ENCODE data around the gene RPS27. TPM values are rescaled to one million over a fixed set of nuclear protein-coding genes. Genes with fewer than 3 reads are reported as not detected.

Gene RPS27
- total RNA-seq, 1 experiment from 2014 or later, result 3,620 TPM

DNA sequence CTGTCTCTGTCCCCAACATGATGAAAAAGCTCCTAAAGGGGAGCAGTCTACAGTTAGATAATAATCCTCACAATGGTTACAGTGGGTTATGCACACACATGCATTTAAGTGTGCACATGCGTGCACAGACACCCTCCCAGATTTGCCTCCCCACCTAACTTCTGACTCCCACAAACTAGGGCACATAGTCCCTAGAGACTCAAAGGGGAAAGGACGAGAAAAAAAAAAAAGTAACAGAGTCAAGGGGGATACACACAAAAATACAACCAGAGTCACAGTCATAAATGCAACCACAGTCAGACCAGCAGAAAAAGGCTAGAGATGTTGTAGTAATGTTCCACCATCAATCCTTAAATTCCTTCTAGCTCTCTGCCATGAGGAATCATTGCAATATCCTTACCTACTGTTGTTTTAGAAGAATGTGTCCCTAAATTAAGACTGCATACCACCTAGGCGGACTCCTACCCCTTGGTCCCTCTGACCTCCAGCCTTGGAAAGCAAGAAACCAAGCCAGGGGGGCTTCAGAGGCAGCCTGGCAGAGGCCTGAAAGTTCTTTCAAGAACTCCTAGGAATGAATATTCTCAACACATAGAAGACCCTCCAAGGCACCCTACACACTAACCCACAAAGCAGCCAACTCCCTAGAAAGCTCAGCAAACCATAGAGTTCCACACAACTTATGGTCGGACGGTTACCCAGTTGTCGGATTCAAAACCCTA, 33.4 kb upstream of the RPS27 start:
- Histone ChIP-seq H3K9me3 (replicated peaks) (no peaks in the 10 kb centered on the region), H3K27ac (no peak overlapping the region; the same call in 1 of the 2 replicates), H3K4me3 (peak overlapping the region; percentile 81), H3K36me3 (peaks cover 9% of the 10 kb centered on the region; the same call in 1 of the 2 replicates), H3K4me1 (peaks cover 2% of the 10 kb centered on the region; the same call in 1 of the 2 replicates), H3K27me3 (no peaks in the 10 kb centered on the region)
- DNase-seq, result no peak

DNA sequence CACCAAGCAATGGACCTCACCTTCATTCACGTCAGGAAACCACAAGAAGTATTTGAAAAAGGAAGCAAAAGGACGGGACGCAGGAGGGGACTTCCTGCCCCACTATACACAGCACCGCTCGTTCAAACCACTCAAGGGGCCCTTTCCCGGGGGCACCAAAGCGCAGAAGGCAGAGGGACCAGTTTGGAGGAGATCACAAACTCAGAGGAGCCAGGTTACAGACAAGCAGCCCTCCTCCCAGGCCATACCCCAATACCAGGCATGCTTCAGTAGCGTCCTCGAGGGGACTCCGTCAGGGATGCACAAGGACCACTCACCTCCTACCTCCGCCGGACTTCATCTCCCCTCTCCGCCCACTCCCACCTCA, 32.8 kb upstream of the RPS27 start:
- Histone ChIP-seq H3K27me3 (no peaks in the 10 kb centered on the region), H3K27ac (peak overlapping the region; percentile 34; the same call in 1 of the 2 replicates), H3K4me1 (peaks cover 2% of the 10 kb centered on the region; the same call in 1 of the 2 replicates), H3K4me3 (peak overlapping the region; percentile 81), H3K36me3 (peaks cover 5% of the 10 kb centered on the region; the same call in 1 of the 2 replicates), H3K9me3 (replicated peaks) (no peaks in the 10 kb centered on the region)
- peak in 1 of 2 experiments; percentile 29 for DNase-seq

DNA sequence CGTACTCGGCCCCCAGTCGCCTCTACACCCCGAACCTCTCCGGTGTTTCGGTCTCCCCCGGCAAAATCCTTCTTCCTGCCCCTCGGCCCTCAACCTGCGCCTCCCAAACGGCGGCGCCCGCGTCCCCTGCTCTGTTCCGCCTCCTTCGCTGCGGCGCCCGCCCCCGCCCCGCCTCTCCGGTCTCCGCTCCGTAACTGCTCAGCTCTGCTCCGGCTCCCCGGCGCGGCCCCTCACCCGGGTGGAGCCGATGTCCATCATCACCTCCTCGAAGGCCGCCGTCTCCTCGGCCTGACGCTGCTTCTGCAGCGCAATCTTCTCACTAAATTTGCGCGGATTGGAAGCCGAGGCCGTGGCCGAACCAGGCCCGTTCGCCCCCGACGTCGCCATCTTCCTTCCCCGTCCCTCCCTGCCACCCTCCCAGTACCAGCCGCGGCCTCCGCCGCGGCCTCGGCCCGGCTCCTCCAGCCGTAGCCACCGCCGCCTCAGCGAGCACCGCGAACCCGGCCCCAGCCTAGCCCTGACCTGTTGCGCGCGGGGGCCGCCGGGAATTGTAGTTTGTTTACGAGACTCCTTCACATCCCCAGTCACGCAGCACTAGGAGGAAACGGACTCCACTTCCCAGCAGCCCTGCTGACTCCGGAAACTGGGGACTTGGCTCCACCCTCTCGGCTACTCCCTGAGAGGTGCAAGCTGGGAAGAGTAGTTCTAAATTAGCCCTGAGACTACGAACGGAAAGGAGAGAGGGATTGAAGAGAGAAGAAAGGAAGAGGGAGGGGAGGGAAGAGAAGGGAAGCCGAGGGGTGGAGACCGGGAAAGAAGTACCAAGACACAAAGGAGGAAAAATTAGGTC, 32.2 kb upstream of the RPS27 start, which contains the start of gene CRTC2:
Gene CRTC2 (minus strand): TSS at position 502 of the 850 bp plus-strand sequence. CDS start 115 bp downstream, at position 387.
- H3K36me3 ChIP-seq, result no peaks in the 10 kb centered on the region
- H3K27ac ChIP-seq, result peak within 1 kb of the TSS; percentile 34
- no peaks in the 10 kb centered on the region for H3K27me3 ChIP-seq
- H3K9me3 ChIP-seq (replicated peaks), result no peaks in the 10 kb centered on the region
- peak; percentile 98 for DNase-seq
- H3K4me3 ChIP-seq, result peak within 1 kb of the TSS; percentile 81
- peaks cover 2% of the 10 kb centered on the region; the same call in 1 of the 2 replicates for H3K4me1 ChIP-seq

DNA sequence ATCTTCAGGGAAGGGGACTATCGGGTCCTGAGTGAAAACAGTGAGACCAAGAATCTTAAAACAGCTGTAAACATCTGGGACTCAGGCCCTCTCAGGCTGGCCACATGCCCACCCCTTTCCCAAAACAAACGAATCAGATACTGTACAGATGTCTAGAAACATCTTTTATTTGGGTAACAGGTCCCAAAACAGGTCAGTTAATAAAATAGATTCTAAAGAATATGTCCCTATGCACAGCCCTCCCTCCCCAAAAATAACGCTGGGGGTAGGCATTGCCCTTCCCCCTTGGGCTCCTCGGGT, 31.7 kb upstream of the RPS27 start:
- no peaks in the 10 kb centered on the region for H3K9me3 ChIP-seq (replicated peaks)
- H3K27me3 ChIP-seq, result no peaks in the 10 kb centered on the region
- H3K4me1 ChIP-seq, result peaks cover 2% of the 10 kb centered on the region; the same call in 1 of the 2 replicates
- H3K27ac ChIP-seq, result no peak overlapping the region
- no peaks in the 10 kb centered on the region for H3K36me3 ChIP-seq
- H3K4me3 ChIP-seq, result peak overlapping the region; percentile 81; the same call in 1 of the 2 replicates
- no peak for DNase-seq

DNA sequence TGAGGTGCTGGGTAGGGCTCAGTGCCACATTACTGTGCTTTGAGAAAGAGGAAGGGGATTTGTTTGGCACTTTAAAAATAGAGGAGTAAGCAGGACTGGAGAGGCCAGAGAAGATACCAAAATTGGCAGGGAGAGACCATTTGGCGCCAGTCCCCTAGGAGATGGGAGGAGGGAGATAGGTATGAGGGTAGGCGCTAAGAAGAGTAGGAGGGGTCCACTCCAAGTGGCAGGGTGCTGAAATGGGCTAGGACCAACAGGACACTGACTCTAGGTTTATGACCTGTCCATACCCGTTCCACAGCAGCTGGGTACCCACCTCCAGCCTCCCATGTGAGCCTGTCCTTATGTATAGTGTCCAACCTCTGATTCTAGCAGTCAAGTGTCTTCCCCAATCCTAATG, 31.1 kb upstream of the RPS27 start:
- H3K4me3 ChIP-seq, result no peak overlapping the region
- H3K4me1 ChIP-seq, result peaks cover 2% of the 10 kb centered on the region; the same call in 1 of the 2 replicates
- no peaks in the 10 kb centered on the region for H3K36me3 ChIP-seq
- no peaks in the 10 kb centered on the region for H3K9me3 ChIP-seq (replicated peaks)
- no peak overlapping the region for H3K27ac ChIP-seq
- H3K27me3 ChIP-seq, result no peaks in the 10 kb centered on the region
- DNase-seq, result no peak

DNA sequence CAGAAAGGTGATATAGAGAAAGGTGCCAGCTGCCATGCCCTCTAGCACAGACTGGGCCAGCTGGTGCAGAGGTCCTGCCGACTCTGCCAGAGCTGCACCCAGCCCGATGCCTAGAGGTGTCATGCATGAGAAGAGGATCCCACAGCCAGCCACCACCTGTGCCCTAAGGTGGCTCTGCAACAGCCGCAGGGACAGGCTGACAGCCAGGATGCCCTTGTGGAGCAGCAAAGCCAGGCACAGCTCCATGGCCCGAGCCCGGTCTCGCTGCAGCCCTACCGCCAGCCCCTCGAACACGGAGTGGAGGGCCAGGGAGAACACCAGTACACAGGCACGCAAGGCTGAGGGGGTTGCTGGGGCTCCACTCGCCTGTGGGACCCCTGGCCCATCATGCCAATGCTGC, 30.4 kb upstream of the RPS27 start:
- Histone ChIP-seq H3K27me3 (no peaks in the 10 kb centered on the region), H3K4me1 (peaks cover 2% of the 10 kb centered on the region; the same call in 1 of the 2 replicates), H3K4me3 (no peak overlapping the region), H3K9me3 (replicated peaks) (no peaks in the 10 kb centered on the region), H3K36me3 (no peaks in the 10 kb centered on the region), H3K27ac (no peak overlapping the region)
- DNase-seq, result no peak

DNA sequence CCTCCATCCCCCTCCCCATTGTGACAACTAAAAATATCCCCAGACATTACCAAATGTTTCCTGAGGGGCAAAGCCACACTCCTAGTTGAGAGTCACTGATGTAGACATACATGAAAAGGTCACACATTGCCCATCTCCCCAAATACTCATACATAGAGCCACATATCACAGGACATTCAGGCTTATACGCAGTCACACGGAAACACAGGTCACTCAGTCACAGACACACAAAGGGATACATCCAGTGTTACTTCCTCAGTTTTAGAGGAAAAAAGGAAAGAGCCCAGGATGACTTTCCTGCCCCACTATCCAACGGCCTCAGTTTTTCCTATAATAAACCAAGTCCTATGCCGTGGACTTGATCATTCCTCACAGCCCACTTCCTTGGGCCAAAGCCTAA, 29.1 kb upstream of the RPS27 start:
- H3K9me3 ChIP-seq (replicated peaks), result no peaks in the 10 kb centered on the region
- H3K4me1 ChIP-seq, result peaks cover 2% of the 10 kb centered on the region; the same call in 1 of the 2 replicates
- no peak for DNase-seq
- no peak overlapping the region for H3K27ac ChIP-seq
- H3K36me3 ChIP-seq, result no peaks in the 10 kb centered on the region
- H3K27me3 ChIP-seq, result no peaks in the 10 kb centered on the region
- no peak overlapping the region for H3K4me3 ChIP-seq

DNA sequence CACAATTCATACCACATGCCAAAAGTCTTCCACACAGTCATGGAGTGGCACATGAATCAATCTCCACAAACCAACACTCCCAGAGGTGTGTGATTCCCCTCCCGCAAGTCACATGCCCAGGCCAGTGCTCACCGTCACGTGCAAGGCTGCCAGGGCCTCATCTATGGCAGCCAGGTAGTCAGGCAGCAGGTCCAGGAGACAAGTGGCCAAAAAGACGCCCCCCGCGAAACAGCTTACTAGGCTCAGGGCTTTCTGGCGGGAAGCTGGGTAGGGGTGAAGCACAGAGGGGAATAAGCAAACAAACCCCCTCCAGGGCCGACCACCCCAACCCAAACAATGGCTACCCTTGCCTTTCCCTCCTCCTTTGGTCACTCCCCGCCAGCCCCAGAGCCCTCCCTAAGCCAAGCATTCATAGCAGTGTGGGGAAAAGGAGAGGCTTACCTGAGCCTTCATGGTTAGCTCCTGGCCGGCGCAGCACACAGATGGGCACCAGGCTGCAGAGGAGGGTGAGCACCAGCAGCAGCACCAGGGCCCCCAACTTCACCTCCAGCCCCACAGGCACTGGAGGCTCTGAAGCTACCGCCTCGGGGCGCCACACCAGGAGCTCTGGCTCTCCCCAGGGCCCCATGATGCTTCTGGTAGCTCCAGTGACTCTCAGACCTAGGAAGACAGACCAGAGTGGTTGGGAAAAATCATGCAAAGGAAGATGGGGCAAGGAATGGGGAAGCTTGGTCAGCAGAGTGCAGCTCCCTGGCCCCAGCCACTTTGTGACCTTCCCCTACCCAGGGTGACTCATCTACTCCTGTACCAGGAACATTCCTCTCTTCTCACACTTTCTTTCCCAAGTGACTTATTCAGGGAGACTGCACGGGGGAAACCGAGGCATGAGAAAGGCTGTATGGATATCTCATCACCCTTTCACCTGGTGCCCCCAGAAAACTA, 28.2 kb upstream of the RPS27 start:
- Histone ChIP-seq H3K36me3 (no peaks in the 10 kb centered on the region), H3K27ac (peak overlapping the region; percentile 61), H3K27me3 (no peaks in the 10 kb centered on the region), H3K9me3 (replicated peaks) (no peaks in the 10 kb centered on the region), H3K4me1 (no peaks in the 10 kb centered on the region; the same call in 1 of the 2 replicates), H3K4me3 (peak overlapping the region; percentile 85)
- peak in 1 of 2 experiments; percentile 18 for DNase-seq

DNA sequence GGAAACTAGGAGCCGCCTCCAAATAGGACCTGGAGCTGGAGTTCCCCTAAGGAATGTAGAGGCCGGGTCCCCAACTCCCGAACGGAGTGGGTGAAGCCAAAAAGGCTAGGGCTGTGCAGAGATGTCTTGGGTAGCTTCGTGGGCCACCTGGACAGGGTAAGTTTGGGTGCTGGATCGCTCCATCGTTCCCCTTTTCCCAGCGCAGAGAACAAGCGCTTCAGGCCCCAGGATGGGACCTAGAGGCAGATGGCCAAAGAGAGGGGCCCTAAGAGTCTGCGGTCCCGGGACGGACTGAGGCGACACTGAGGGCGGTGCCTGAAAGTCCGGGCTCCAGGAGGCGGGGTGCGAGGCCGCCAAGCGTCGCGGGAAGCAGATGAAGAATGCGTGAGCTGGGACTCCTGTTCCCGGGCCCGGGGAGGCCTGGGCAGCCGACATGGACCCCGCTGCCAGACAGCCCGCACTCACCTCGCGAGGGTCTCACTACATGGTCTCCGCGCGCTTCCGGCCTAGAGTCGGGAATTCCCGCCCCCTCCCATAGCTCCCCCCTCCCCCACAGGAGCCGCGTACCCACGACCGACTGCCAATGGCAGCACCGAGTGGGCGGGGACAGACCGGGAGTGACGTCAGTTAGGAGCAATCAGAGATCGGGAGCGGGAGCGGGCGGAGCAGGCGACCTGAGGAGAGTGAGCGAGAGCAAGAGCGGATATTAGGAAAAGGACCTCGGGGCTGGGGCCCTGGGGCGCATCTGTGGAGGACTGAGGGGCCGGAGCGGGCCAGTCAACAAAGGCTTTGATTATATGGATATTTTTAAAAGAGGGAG, 27.3 kb upstream of the RPS27 start, which contains the start of gene SLC39A1:
Gene SLC39A1 (minus strand): TSS at position 508 of the 820 bp plus-strand sequence. CDS start 822 bp downstream, outside the sequence.
- peak; percentile 98 for DNase-seq
- H3K36me3 ChIP-seq, result no peaks in the 10 kb centered on the region
- no peaks in the 10 kb centered on the region for H3K27me3 ChIP-seq
- peak within 1 kb of the TSS; percentile 85 for H3K4me3 ChIP-seq
- peak within 1 kb of the TSS; percentile 61 for H3K27ac ChIP-seq
- no peaks in the 10 kb centered on the region; the same call in 1 of the 2 replicates for H3K4me1 ChIP-seq
- H3K9me3 ChIP-seq (replicated peaks), result no peaks in the 10 kb centered on the region

DNA sequence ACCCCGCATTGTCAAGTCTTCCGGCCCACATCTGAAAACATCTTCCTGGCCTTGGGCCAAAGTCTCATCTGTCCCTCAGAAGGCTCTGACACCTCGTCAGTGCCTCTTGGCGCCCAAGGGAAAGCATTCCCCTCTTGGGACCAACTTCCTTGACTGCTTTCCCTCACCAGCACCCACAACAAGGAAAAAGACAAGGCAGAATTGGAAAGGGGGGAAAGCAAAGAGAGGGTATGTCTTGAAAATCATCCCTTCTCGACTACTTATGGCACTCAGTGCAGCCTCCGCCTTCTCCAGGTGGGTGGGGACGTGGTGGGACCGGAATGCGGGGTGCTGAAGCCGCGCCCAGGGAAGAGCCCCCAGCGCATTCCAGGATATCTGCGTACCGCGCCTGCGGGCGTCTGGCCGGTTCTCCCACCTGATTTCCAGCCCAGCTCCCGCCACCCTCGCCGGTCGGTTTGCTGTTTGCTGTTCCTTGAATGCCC, 26.7 kb upstream of the RPS27 start:
- no peaks in the 10 kb centered on the region for H3K9me3 ChIP-seq (replicated peaks)
- peak overlapping the region; percentile 61 for H3K27ac ChIP-seq
- no peaks in the 10 kb centered on the region for H3K27me3 ChIP-seq
- peak overlapping the region; percentile 85 for H3K4me3 ChIP-seq
- no peaks in the 10 kb centered on the region; the same call in 1 of the 2 replicates for H3K4me1 ChIP-seq
- no peaks in the 10 kb centered on the region for H3K36me3 ChIP-seq
- peak in 1 of 2 experiments; percentile 57 for DNase-seq

DNA sequence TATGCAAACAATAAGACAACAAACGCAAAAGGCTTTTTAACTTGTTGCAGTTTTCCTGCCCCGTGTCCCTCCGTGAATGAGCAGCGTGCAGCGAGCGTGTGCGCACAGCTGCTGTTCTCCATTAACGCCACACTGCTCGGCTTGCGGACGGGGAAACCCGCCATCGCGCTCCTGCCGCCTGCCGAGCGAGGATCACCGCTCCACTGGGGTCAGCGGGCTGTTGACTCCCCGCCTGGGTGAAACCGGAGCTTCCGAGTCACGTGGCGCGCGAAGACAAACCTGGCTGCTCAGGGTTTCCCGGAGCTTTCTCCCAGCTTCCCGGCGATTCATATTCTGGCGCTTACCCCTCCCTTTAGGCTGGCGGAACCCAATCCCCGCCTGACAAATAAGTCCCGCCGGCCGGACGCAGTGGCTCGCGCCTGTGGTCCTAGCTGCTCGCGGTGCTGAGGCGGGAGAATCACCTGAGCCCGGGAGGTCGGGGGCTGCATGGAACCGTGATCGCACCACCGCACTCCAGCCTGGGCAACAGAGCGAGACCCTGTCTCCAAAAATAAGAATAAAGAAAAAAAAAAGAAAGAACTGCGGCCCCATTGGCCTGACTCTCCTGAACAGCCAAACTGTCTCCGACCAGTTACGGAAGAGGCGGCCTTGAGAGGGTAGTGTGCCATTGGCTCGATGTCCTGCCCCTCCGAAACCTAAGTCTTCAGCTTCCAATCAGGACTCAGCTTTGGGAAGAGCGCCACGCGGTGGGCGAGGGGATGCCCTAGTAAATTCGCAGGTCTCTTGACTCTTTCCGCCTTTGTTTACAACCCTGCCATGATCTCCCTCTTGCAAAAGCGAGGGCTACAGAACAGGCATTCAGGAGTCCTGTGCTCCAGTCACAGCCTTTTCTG, 23.2 kb upstream of the RPS27 start, which contains the start of gene CREB3L4:
Gene CREB3L4 (plus strand): TSS at position 796 of the 893 bp plus-strand sequence. CDS start 624 bp downstream, outside the sequence.
- DNase-seq, result peak; percentile 95 to 97
- no peaks in the 10 kb centered on the region for H3K27me3 ChIP-seq
- peak within 1 kb of the TSS; percentile 64 for H3K4me3 ChIP-seq
- no peaks in the 10 kb centered on the region for H3K36me3 ChIP-seq
- no peaks in the 10 kb centered on the region; the same call in 1 of the 2 replicates for H3K4me1 ChIP-seq
- H3K27ac ChIP-seq, result peak within 1 kb of the TSS; percentile 79
- no peaks in the 10 kb centered on the region for H3K9me3 ChIP-seq (replicated peaks)

DNA sequence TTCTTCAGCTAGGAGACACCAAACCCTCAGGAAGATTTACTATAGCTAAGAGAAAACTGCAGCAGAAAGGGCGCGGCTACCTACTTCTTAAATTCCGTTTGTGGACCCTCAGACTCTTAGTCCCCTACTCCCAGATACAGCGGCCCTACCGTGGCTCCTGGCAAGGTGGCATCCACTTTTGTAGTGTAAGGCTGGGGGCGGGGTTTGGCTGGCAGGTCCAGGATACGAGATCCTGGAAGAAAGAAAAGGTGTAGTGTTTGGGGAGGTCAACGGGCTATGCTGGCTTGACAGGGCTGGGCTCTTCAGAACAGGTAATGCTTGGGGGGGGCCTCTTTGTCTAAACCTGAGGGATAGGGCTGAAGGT, 22.6 kb upstream of the RPS27 start:
- peak overlapping the region; percentile 64 for H3K4me3 ChIP-seq
- no peaks in the 10 kb centered on the region for H3K4me1 ChIP-seq
- no peak for DNase-seq
- peak overlapping the region; percentile 79 for H3K27ac ChIP-seq
- H3K9me3 ChIP-seq (replicated peaks), result no peaks in the 10 kb centered on the region
- H3K36me3 ChIP-seq, result no peaks in the 10 kb centered on the region
- H3K27me3 ChIP-seq, result no peaks in the 10 kb centered on the region
